H9 (cell line): Measurements from ENCODE around the gene MOV10L1. TPM values are rescaled to one million over a fixed set of nuclear protein-coding genes. Genes with fewer than 3 reads are reported as not detected.

Experiments
- DNase-seq: peaks from one replicate; pipeline ENCODE4 v3.0.0-alpha.2; 2017
- H2AFZ ChIP-seq: one replicate; pipeline ENCODE4 v1.6.1; 2013; ENCODE audit warnings: mild to moderate bottlenecking, low read length, control low read depth, moderate library complexity
- H2AK5ac ChIP-seq: 2 replicates; pipeline ENCODE4 v1.6.1; 2013; ENCODE audit warnings: low read length, control low read depth, mixed read lengths; ENCODE audit not compliant: insufficient read length
- H2BK120ac ChIP-seq: one replicate; pipeline ENCODE4 v1.6.1; 2013; ENCODE audit warnings: low read depth, mild to moderate bottlenecking, low read length, control low read depth, inconsistent platforms; ENCODE audit not compliant: poor library complexity, severe bottlenecking
- H2BK12ac ChIP-seq: 2 replicates; pipeline ENCODE4 v1.6.1; 2013; ENCODE audit warnings: low read length, control low read depth, mixed read lengths, low read depth; ENCODE audit not compliant: insufficient read length
- H2BK15ac ChIP-seq: 2 replicates; pipeline ENCODE4 v1.6.1; 2013; ENCODE audit warnings: low read depth, low read length, control low read depth
- H2BK20ac ChIP-seq: one replicate; pipeline ENCODE4 v1.6.1; 2013; ENCODE audit warnings: low read depth, mild to moderate bottlenecking, low read length, control low read depth, inconsistent platforms; ENCODE audit not compliant: poor library complexity, severe bottlenecking
- H2BK5ac ChIP-seq: 2 replicates; pipeline ENCODE4 v1.6.1; 2013; ENCODE audit warnings: low read length, control low read depth, mixed read lengths; ENCODE audit not compliant: insufficient read length
- H3K14ac ChIP-seq: 2 replicates; pipeline ENCODE4 v1.6.1; 2013; ENCODE audit warnings: low read length, control low read depth; ENCODE audit not compliant: insufficient read depth
- H3K18ac ChIP-seq: 2 replicates; pipeline ENCODE4 v1.6.1; 2013; ENCODE audit warnings: low read depth, mild to moderate bottlenecking, mixed read lengths, low read length, control low read depth; ENCODE audit not compliant: insufficient read length
- H3K23ac ChIP-seq: 2 replicates; pipeline ENCODE4 v1.6.1; 2013; ENCODE audit warnings: low read length, control low read depth, mixed read lengths, low read depth; ENCODE audit not compliant: insufficient read length
- H3K23me2 ChIP-seq: 2 replicates; pipeline ENCODE4 v1.6.1; 2013; ENCODE audit warnings: low read depth, mild to moderate bottlenecking, mixed read lengths, low read length, control low read depth; ENCODE audit not compliant: insufficient read length, poor library complexity, severe bottlenecking
- H3K27ac ChIP-seq: 2 replicates; pipeline ENCODE4 v1.5.1; 2013; ENCODE audit warnings: low read length, control low read depth, mixed read lengths, low read depth; ENCODE audit not compliant: insufficient read length
- H3K27me3 ChIP-seq: 2 replicates; pipeline ENCODE4 v1.6.1; 2013; ENCODE audit warnings: low read length, control low read depth, inconsistent platforms; ENCODE audit not compliant: insufficient read depth
- H3K4ac ChIP-seq: 2 replicates; pipeline ENCODE4 v1.6.1; 2013; ENCODE audit warnings: low read depth, mild to moderate bottlenecking, control low read depth, inconsistent platforms, low read length, moderate library complexity
- H3K4me1 ChIP-seq: 2 replicates; pipeline ENCODE4 v1.6.1; 2013; ENCODE audit warnings: low read length, control low read depth, inconsistent platforms; ENCODE audit not compliant: insufficient read depth
- H3K4me2 ChIP-seq: 2 replicates; pipeline ENCODE4 v1.6.1; 2013; ENCODE audit warnings: low read length, control low read depth, mixed read lengths; ENCODE audit not compliant: insufficient read length, insufficient read depth
- H3K56ac ChIP-seq: 2 replicates; pipeline ENCODE4 v1.6.1; 2013; ENCODE audit warnings: low read depth, mild to moderate bottlenecking, mixed read lengths, low read length, control low read depth; ENCODE audit not compliant: insufficient read length
- H3K79me1 ChIP-seq: 2 replicates; pipeline ENCODE4 v1.6.1; 2013; ENCODE audit warnings: low read depth, mild to moderate bottlenecking, moderate library complexity, low read length, control low read depth, inconsistent platforms; ENCODE audit not compliant: insufficient read depth, poor library complexity, severe bottlenecking
- H3K79me2 ChIP-seq: 2 replicates; pipeline ENCODE4 v1.6.1; 2013; ENCODE audit warnings: low read length, control low read depth, inconsistent platforms; ENCODE audit not compliant: insufficient read depth
- H3K9ac ChIP-seq: 2 replicates; pipeline ENCODE4 v1.6.1; 2013; ENCODE audit warnings: low read length, control low read depth, mixed read lengths; ENCODE audit not compliant: insufficient read length; ENCODE audit errors: extremely low read depth
- H3K9me3 ChIP-seq: one replicate; pipeline ENCODE4 v1.6.1; 2013; ENCODE audit warnings: low read depth, low read length, inconsistent platforms; ENCODE audit not compliant: control insufficient read depth
- H3T11ph ChIP-seq: one replicate; pipeline ENCODE4 v1.6.1; 2013; ENCODE audit warnings: mild to moderate bottlenecking, low read length, control low read depth, inconsistent platforms
- H4K20me1 ChIP-seq: one replicate; pipeline ENCODE4 v1.6.1; 2013; ENCODE audit not compliant: control insufficient read depth, insufficient read length, insufficient read depth
- H4K5ac ChIP-seq: 2 replicates; pipeline ENCODE4 v1.6.1; 2013; ENCODE audit warnings: low read depth, mild to moderate bottlenecking, mixed read lengths, low read length, control low read depth; ENCODE audit not compliant: insufficient read length
- H4K8ac ChIP-seq: replicated peaks from 2 replicates; pipeline ENCODE4 v1.6.1; 2013; ENCODE audit warnings: low read length, control low read depth, mixed read lengths, low read depth; ENCODE audit not compliant: insufficient read length
- H4K91ac ChIP-seq: 2 replicates; pipeline ENCODE4 v1.6.1; 2013; ENCODE audit warnings: low read depth, mild to moderate bottlenecking, moderate library complexity, mixed read lengths, low read length, control low read depth; ENCODE audit not compliant: insufficient read length
- H3K27ac Mint-ChIP-seq, 3 experiments: 2 replicates in 2 of 3; 3 replicates in 1 of 3; pipeline ENCODE4 v1.8.0; 2020 to 2021; ENCODE audit warnings: mixed read lengths in 3 of 3, mild to moderate bottlenecking in 1 of 3, moderate library complexity in 1 of 3
- H3K27me3 Mint-ChIP-seq: 2 replicates; pipeline ENCODE4 v1.8.0; 2021; ENCODE audit warnings: low read depth, mild to moderate bottlenecking, moderate library complexity, mixed read lengths
- H3K36me3 Mint-ChIP-seq, 3 experiments: 2 replicates in 2 of 3; 3 replicates in 1 of 3; pipeline ENCODE4 v1.8.0; 2020 to 2021; ENCODE audit warnings: low read depth in 3 of 3, mixed read lengths in 3 of 3; ENCODE audit not compliant: insufficient read depth in 1 of 3
- H3K4me1 Mint-ChIP-seq, 2 experiments: 2 replicates each; pipeline ENCODE4 v1.8.0; 2020; ENCODE audit warnings: mixed read lengths in 2 of 2
- H3K4me3 Mint-ChIP-seq, 2 experiments: 2 replicates in 1 of 2; 3 replicates in 1 of 2; pipeline ENCODE4 v1.8.0; 2020 to 2021; ENCODE audit warnings: mild to moderate bottlenecking in 2 of 2, mixed read lengths in 2 of 2, moderate library complexity in 1 of 2
- H3K9me3 Mint-ChIP-seq, 2 experiments: 2 replicates in 1 of 2; 3 replicates in 1 of 2; pipeline ENCODE4 v1.8.0; 2020; ENCODE audit warnings: mild to moderate bottlenecking in 2 of 2, mixed read lengths in 2 of 2, moderate library complexity in 1 of 2
- WGBS: extraction: QIAGEN DNeasy Blood & Tissue Kit; methylation state at CpG from one replicate; pipeline ENCODE4 v1.1.7; 2013; ENCODE audit warnings: missing lambda C conversion rate, low lambda C conversion rate, mixed read lengths; ENCODE audit not compliant: insufficient read length; ENCODE audit errors: extremely low coverage; 5-methylcytosine and 5-hydroxymethylcytosine counted together
- total RNA-seq: library from RNA; stranded (reverse); gene quantifications from 2 replicates; pipeline ENCODE4 v1.2.1, GENCODE V29; 2021
- TF ChIP-seq, protein P1 (sequence below): fragments of 200-600 bp; sonication (generic); conservative IDR thresholded peaks from 3 replicates; pipeline ENCODE4 v1.8.0; 2021; ENCODE audit warnings: antibody characterized with exemption, mild to moderate bottlenecking

Gene MOV10L1
- total RNA-seq, 1 experiment from 2014 or later: not detected

DNA sequence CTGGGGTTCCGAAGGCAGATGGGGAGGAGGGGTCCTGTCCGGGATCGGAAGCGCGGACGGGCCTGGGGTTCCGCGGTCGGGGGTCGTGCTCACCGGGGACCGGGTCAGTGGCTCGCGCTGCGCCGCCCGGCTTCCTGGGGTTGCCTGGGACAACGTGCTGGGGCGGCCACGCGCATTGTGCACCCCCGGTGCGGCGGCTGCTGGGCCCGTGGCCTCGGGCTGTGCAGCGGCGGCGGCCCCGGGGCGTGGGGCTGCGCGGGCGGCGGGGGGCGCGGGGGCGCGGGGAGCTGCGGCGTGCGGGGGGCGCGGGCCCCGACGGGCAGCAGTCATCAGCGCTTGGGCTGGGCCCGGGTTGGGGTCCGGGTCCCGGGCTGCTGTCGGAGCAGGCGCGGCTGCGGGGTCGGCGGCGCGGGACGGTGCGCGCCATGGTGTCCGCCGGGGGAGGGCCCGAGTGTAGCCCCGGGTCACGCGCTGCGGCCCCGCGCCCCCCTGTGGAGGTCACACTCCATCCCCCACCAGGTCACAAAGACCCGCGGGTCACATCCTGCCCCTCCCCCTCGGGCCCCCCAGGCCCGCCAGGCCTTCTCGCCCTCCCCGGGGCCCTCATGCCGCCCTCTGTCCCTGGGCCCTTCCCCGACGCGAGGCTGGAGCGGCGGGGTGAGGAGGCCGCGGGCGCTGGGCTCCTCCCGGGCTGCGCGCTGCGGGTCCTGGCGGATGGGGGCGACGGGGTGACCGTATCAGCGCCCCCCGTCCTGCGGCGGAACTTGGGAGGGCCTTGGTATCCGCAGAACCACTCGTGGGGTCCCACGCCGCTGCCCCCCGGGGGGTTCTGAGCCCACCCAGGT lies 31.5 kb upstream of the MOV10L1 start, which contains the start of gene TTLL8:
Gene TTLL8 (minus strand): TSS at position 238 of the 845 bp plus-strand sequence.
- Histone ChIP-seq H2AFZ (no peak within 1 kb of the TSS), H4K8ac (no peak within 1 kb of the TSS), H3K14ac (no peak within 1 kb of the TSS; the same call in 1 of the 2 replicates), H3K23me2 (peaks cover 10% of the 10 kb centered on the region), H3K27me3 (no peaks in the 10 kb centered on the region; the same call in 1 of the 2 replicates), H3K4me1 (no peaks in the 10 kb centered on the region; the same call in 1 of the 2 replicates), H3K79me1 (no peaks in the 10 kb centered on the region), H4K91ac (no peak within 1 kb of the TSS), H3T11ph (no peak within 1 kb of the TSS), H2BK15ac (no peak within 1 kb of the TSS), H2BK20ac (no peak within 1 kb of the TSS), H3K79me2 (no peaks in the 10 kb centered on the region), H2BK12ac (no peak within 1 kb of the TSS), H4K20me1 (no peaks in the 10 kb centered on the region), H3K56ac (no peak within 1 kb of the TSS), H2BK5ac (no peak within 1 kb of the TSS), H3K18ac (no peak within 1 kb of the TSS), H3K9me3 (no peaks in the 10 kb centered on the region), H3K27ac (no peak within 1 kb of the TSS), H4K5ac (no peak within 1 kb of the TSS), H3K23ac (no peak within 1 kb of the TSS), H3K4me2 (peak within 1 kb of the TSS; percentile 83), H3K9ac (no peak within 1 kb of the TSS), H2AK5ac (no peak within 1 kb of the TSS), H3K4ac (no peak within 1 kb of the TSS), H2BK120ac (no peak within 1 kb of the TSS)
- Mint-ChIP-seq H3K4me1 (peaks cover 9 to 12% of the 10 kb centered on the region in 2 experiments), H3K4me3 (peak within 1 kb of the TSS; percentile 60 to 83), H3K27ac (no peak within 1 kb of the TSS), H3K9me3 (peaks cover 5 to 7% of the 10 kb centered on the region in 2 experiments; a peak in 3 of 5 replicates), H3K27me3 (peaks cover 47% of the 10 kb centered on the region), H3K36me3 (no peaks in the 10 kb centered on the region; a peak in 1 of 7 replicates)
- TF ChIP-seq, protein P1, sequence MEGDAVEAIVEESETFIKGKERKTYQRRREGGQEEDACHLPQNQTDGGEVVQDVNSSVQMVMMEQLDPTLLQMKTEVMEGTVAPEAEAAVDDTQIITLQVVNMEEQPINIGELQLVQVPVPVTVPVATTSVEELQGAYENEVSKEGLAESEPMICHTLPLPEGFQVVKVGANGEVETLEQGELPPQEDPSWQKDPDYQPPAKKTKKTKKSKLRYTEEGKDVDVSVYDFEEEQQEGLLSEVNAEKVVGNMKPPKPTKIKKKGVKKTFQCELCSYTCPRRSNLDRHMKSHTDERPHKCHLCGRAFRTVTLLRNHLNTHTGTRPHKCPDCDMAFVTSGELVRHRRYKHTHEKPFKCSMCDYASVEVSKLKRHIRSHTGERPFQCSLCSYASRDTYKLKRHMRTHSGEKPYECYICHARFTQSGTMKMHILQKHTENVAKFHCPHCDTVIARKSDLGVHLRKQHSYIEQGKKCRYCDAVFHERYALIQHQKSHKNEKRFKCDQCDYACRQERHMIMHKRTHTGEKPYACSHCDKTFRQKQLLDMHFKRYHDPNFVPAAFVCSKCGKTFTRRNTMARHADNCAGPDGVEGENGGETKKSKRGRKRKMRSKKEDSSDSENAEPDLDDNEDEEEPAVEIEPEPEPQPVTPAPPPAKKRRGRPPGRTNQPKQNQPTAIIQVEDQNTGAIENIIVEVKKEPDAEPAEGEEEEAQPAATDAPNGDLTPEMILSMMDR: no peak
- no CpG with 5 or more reads among the region's 102 CpGs for WGBS
- DNase-seq: peak; percentile 26
